ENCODE data around the gene WLS. TPM values are rescaled to one million over a fixed set of nuclear protein-coding genes. Genes with fewer than 3 reads are reported as not detected.

Gene WLS
- total RNA-seq, 4 donors from 2014 or later = 37.8 to 56.3 (median 48.7) TPM

- H3K4me3 ChIP-seq (ENCODE audit: low read depth, poor library complexity, severe bottlenecking) = no peak overlapping the region
- intact Hi-C loops (cut with DNase I; ENCODE audit: low total_unique reads) = no loop called here
- 82 to 84% methylated on average over 4 of the region's 4 CpGs for WGBS, 2 donors
- TF ChIP-seq CTCF (IDR thresholded peaks at IDR 0.05) = no peak
- no peak for TF ChIP-seq POLR2A (IDR thresholded peaks at IDR 0.05)
- no peak for DNase-seq (ENCODE audit: low spot score in 2 of 2)
Measured at GRCh38 chr1:68087184-68087583, 145.1 kb downstream of the WLS start.

DNA sequence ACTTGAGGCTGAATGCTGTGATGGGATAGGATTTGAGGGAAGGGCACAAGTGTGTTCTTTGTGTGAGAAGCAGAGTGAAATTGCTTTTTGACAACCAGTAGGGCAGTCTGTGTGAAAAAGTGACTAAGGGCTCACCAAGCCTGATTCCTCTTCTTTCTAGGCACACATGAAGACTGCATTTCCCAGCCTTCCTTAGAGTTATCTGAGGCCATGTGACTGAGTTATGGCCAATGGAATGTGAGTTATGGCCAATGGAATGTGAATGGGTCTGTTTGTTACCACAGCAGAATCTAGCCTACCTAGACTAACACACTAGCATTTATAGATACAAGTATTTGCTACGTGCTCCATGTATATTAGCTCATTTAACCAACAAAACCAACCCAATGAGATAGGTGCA is 146.6 kb downstream of the WLS start:
- intact Hi-C loops (cut with DNase I; ENCODE audit: low total_unique reads) = no loop called here
- TF ChIP-seq CTCF (IDR thresholded peaks at IDR 0.05) = no peak
- no peak for TF ChIP-seq POLR2A (IDR thresholded peaks at IDR 0.05)
- no peak for DNase-seq (ENCODE audit: low spot score in 2 of 2)
- no peak overlapping the region for H3K4me3 ChIP-seq (ENCODE audit: low read depth, poor library complexity, severe bottlenecking)
- WGBS, 2 donors = 84 to 92% methylated on average over 1 of the region's 1 CpG

GRCh38 chr1:68083686-68084085 is 148.6 kb downstream of the WLS start:
- TF ChIP-seq POLR2A (IDR thresholded peaks at IDR 0.05) (no peak), CTCF (IDR thresholded peaks at IDR 0.05) (no peak)
- DNase-seq (ENCODE audit: low spot score in 2 of 2) = no peak
- WGBS, 2 donors = 41 to 69% methylated on average over 2 of the region's 2 CpGs

GRCh38 chr1:68081775-68082283 is 150.5 kb downstream of the WLS start:
- no peak for DNase-seq (ENCODE audit: low spot score in 2 of 2)
- intact Hi-C loops (cut with DNase I; ENCODE audit: low total_unique reads) = no loop called here
- H3K4me3 ChIP-seq (ENCODE audit: low read depth, poor library complexity, severe bottlenecking) = no peak overlapping the region
- TF ChIP-seq POLR2A (IDR thresholded peaks at IDR 0.05) (no peak), CTCF (IDR thresholded peaks at IDR 0.05) (no peak)

More at GRCh38 chr1:68083686-68084085, 148.6 kb downstream of the WLS start:
- intact Hi-C loops (cut with DNase I; ENCODE audit: low total_unique reads) = no loop called here
- H3K4me3 ChIP-seq (ENCODE audit: low read depth, poor library complexity, severe bottlenecking) = no peak overlapping the region

DNA sequence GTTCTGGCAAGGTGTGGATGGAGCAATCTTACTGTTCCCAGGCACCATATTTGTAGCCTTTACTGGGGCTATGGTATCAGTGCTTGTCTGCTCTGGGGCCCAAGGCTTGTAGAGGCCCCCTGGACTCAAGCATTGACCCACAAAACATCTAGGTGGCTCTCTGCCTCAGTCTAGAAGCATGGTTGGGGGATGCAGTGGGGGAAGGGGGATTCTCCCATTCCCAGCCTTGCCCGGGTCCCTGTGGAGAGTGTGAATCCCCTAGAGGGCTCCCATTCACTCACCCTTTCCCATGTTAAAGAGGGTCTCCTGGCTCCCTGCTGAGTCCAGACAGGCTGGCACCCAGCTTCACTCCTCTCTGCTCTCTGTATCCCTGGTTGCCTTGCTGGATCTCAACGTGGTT is 153.7 kb downstream of the WLS start:
- intact Hi-C loops (cut with DNase I; ENCODE audit: low total_unique reads) = no loop called here
- 78 to 81% methylated on average over 2 of the region's 2 CpGs for WGBS, 2 donors
- TF ChIP-seq CTCF (IDR thresholded peaks at IDR 0.05) = no peak
- TF ChIP-seq POLR2A (IDR thresholded peaks at IDR 0.05) = no peak

More for the DNA sequence above, 153.7 kb downstream of the WLS start:
- H3K4me3 ChIP-seq (ENCODE audit: low read depth, poor library complexity, severe bottlenecking) = no peak overlapping the region
- no peak for DNase-seq (ENCODE audit: low spot score in 2 of 2)

MicroRNAs within 50 kb of the gene (microRNA counts, 767-probe panel; counts per million panel counts)
- microRNA hsa-miR-1262 = 0 to 358 counts per million in 2 donors

Small RNA genes within 50 kb of the gene (microRNA-seq; reads per million reads assigned to microRNA genes)
- gene MIR1262 (ENCODE audit: borderline number of aligned reads in 1 of 2, borderline replicate concordance in 2 of 2) = 4.5 to 6.1 reads per million in 2 donors

Other genes starting within 250 kb of the WLS start
- 1 to 10 TPM in 2 of 4 donors, under 1 TPM in 1, not detected in 1; 0.55 to 2.9 (median 1.7) TPM for gene DIRAS3, start 181.9 kb downstream of the WLS start, total RNA-seq
- under 1 TPM in 1 of 4 donors, not detected in 3; 0.13 TPM for gene RPE65, start 217.4 kb upstream of the WLS start, total RNA-seq

All from lower leg skin (tissue), 4 donors.